ENCODE data around the gene IDH2. TPM values are rescaled to one million over a fixed set of nuclear protein-coding genes. Genes with fewer than 3 reads are reported as not detected.

Gene IDH2
- total and polyA plus RNA-seq, 10 of the 15 experiments (the other 5 are each of a cell fraction or from before 2014, with no cell fraction given) = 2.3 to 358 (median 242) TPM

- TF ChIP-seq MLLT1 (IDR thresholded peaks at IDR 0.05) (peak; percentile 99), PKNOX1 (IDR thresholded peaks at IDR 0.05) (no peak), RBBP5 (conservative IDR thresholded peaks at IDR 0.05) (no peak), ZZZ3 (IDR thresholded peaks at IDR 0.05; ENCODE audit: control insufficient read depth, insufficient read length, low read depth) (no peak), TARDBP (IDR thresholded peaks at IDR 0.05; ENCODE audit: borderline replicate concordance) (no peak), ZNF687 (IDR thresholded peaks at IDR 0.05) (no peak), NRF1 (conservative IDR thresholded peaks at IDR 0.05; ENCODE audit: low read depth, low read length) (no peak), HDAC2 (IDR thresholded peaks at IDR 0.05) (no peak), CBFB (IDR thresholded peaks at IDR 0.05; ENCODE audit: low read depth) (no peak), PAX8 (IDR thresholded peaks at IDR 0.05) (no peak), CREM (IDR thresholded peaks at IDR 0.05; ENCODE audit: low read depth) (no peak), HDAC6 (IDR thresholded peaks at IDR 0.05; ENCODE audit: unreplicated experiment) (no peak), ZBTB40 (IDR thresholded peaks at IDR 0.05; ENCODE audit: borderline replicate concordance) (no peak), E2F8 (IDR thresholded peaks at IDR 0.05; ENCODE audit: low read depth, partially characterized antibody) (no peak), BHLHE40 (IDR thresholded peaks at IDR 0.05; ENCODE audit: borderline replicate concordance in 1 of 2, low read depth in 2 of 2, low read length in 1 of 2) (peak in 1 of 2 experiments; percentile 75; a peak in 2 of 4 replicates), SPI1 (IDR thresholded peaks at IDR 0.05; ENCODE audit: borderline replicate concordance, insufficient read depth, low read depth, low read length) (no peak), STAT1 (conservative IDR thresholded peaks at IDR 0.05) (no peak), RCOR1 (conservative IDR thresholded peaks at IDR 0.05; ENCODE audit: low read depth, low read length) (no peak)
Observed at GRCh38 chr15:90095521-90095959, 6.7 kb downstream of the IDH2 start (continued).

All from GM12878 (cell line).